DOHH2 (cell line): ENCODE results near the gene TDRD7.

ENCODE experiments used
- H3F3A ChIP-seq: fragments of 200-600 bp; sonication (generic), shearing (Covaris generic); 2 replicates; pipeline ENCODE4 v1.6.0; 2016; ENCODE audit warnings: antibody characterized with exemption, mild to moderate bottlenecking; ENCODE audit not compliant: control insufficient read depth, insufficient read depth
- H3K27ac ChIP-seq: fragments of 200-600 bp; sonication (generic); 2 replicates; pipeline ENCODE4 v1.5.1; 2014; ENCODE audit warnings: low read depth, mild to moderate bottlenecking, low read length, moderate library complexity
- H3K27me3 ChIP-seq: fragments of 200-600 bp; sonication (generic); 2 replicates; pipeline ENCODE4 v1.6.1; 2014; ENCODE audit warnings: mild to moderate bottlenecking, low read length, mixed read lengths; ENCODE audit not compliant: control insufficient read depth
- H3K36me3 ChIP-seq: fragments of 200-600 bp; sonication (generic); 2 replicates; pipeline ENCODE4 v1.6.1; 2014; ENCODE audit warnings: mild to moderate bottlenecking, low read length, moderate library complexity, mixed read lengths; ENCODE audit not compliant: control insufficient read depth
- H3K4me1 ChIP-seq: fragments of 200-600 bp; sonication (generic); 2 replicates; pipeline ENCODE4 v1.6.1; 2014; ENCODE audit warnings: mild to moderate bottlenecking, low read length, mixed read lengths; ENCODE audit not compliant: control insufficient read depth
- H3K4me2 ChIP-seq: fragments of 200-600 bp; sonication (generic); 2 replicates; pipeline ENCODE4 v1.6.0; 2014; ENCODE audit warnings: mild to moderate bottlenecking, low read length, moderate library complexity
- H3K4me3 ChIP-seq: fragments of 200-600 bp; sonication (generic); 2 replicates; pipeline ENCODE4 v1.5.1; 2014; ENCODE audit warnings: mild to moderate bottlenecking, low read length, mixed read lengths
- H3K79me2 ChIP-seq: fragments of 200-600 bp; sonication (generic); 2 replicates; pipeline ENCODE4 v1.6.1; 2014; ENCODE audit warnings: mild to moderate bottlenecking, low read length, mixed read lengths; ENCODE audit not compliant: control insufficient read depth
- H3K9me2 ChIP-seq: fragments of 200-600 bp; sonication (generic); replicated peaks from 2 replicates; pipeline ENCODE4 v1.6.1; 2014; ENCODE audit warnings: mild to moderate bottlenecking, low read length, mixed read lengths; ENCODE audit not compliant: control insufficient read depth
- H3K9me3 ChIP-seq: fragments of 200-600 bp; sonication (generic); 2 replicates; pipeline ENCODE4 v1.6.1; 2014; ENCODE audit warnings: antibody characterized with exemption, low read length, mixed read lengths; ENCODE audit not compliant: control insufficient read depth, insufficient read depth
- H4K20me1 ChIP-seq: fragments of 200-600 bp; sonication (generic); 2 replicates; pipeline ENCODE4 v1.6.0; 2014; ENCODE audit warnings: low read depth, mild to moderate bottlenecking, antibody characterized with exemption, low read length, moderate library complexity; ENCODE audit not compliant: control insufficient read depth, insufficient read depth
- CTCF ChIP-seq: fragments of 200-600 bp; sonication (generic); IDR thresholded peaks from one replicate; pipeline ENCODE4 v1.5.1; 2014; ENCODE audit warnings: antibody characterized with exemption, mild to moderate bottlenecking, low read depth, low read length; ENCODE audit not compliant: poor library complexity, severe bottlenecking
- EZH2phosphoT487 ChIP-seq: fragments of 200-600 bp; sonication (generic); IDR thresholded peaks from 2 replicates; pipeline ENCODE4 v1.6.1; 2017; ENCODE audit warnings: borderline replicate concordance, mild to moderate bottlenecking, antibody characterized with exemption, low read length, moderate library complexity, mixed read lengths

TDRD7 gene

DNA sequence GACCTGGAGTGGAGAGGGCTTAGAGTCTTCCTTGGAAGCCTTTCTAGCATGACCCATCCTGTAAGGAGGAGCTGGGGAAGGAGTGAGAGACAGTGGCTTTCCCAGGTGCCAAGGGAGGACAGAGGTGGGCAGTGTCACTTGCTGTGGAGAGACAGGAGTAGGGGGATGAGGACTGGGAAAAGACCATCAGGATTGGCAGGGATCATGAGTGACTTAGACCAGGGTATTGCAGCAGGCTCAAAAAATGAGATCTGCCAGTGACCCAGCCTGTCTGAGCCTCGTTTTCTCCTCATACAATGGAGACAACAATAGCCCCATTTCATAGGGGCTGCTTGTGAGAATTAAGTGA, 91.9 kb downstream of the TDRD7 start:
- Histone ChIP-seq H3K4me2 (no peak overlapping the region), H3K4me1 (peaks cover 24% of the 10 kb centered on the region), H3K9me3 (no peaks in the 10 kb centered on the region), H3F3A (0 out of 2 replicates have a peak, but pooled peaks cover 6% of the 10 kb centered on the region), H4K20me1 (no peaks in the 10 kb centered on the region), H3K27me3 (peaks cover 78% of the 10 kb centered on the region), H3K79me2 (no peaks in the 10 kb centered on the region), H3K4me3 (no peak overlapping the region), H3K9me2 (no peaks in the 10 kb centered on the region), H3K36me3 (no peaks in the 10 kb centered on the region), H3K27ac (no peak overlapping the region)
- no peak for TF ChIP-seq CTCF
- no peak for TF ChIP-seq EZH2phosphoT487

DNA sequence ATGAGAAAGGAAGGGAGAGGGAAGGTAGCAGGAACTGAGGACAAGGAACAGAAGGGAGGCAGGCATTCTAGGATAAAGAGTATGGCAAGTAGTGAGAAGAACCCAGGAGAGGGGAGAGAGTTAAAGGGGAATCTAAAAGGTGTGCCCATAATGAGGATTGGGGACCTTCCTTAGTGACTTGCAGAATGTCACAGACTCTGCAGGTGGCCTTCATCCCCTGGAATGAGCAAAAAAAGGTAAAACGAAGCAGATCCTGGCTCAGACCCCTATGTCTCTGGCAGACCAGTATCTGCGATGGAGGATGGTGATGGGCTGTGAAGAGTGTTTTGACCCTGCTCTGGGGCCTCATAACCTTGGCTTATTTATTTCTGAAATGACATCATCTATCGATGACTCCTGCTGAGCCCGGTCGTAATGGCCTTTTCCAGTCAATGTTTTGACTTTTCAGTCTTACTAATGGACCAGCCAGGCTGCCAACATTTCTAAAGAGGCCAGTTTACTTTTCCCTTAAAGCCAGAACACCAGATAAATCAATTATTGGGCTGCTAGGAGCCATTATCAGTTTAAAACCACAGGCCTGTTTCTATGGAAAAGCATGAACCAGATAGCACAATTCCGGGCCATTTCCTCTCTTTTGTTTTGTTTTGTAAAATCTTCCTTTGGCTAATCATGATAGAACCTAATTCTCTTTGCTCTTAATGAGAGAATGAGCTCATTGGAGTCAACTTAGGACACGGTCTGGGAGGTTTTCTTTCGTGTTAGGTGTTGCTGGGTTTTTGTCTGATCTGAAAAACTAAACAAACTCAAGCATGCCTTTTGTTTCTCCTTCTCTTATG, 92.7 kb downstream of the TDRD7 start:
- Histone ChIP-seq H3K9me3 (no peaks in the 10 kb centered on the region), H3K4me3 (no peak overlapping the region), H3K27ac (no peak overlapping the region), H3K27me3 (peaks cover 78% of the 10 kb centered on the region), H3F3A (0 out of 2 replicates have a peak, but pooled peaks cover 6% of the 10 kb centered on the region), H3K9me2 (no peaks in the 10 kb centered on the region), H3K79me2 (no peaks in the 10 kb centered on the region), H4K20me1 (no peaks in the 10 kb centered on the region), H3K36me3 (no peaks in the 10 kb centered on the region), H3K4me2 (no peak overlapping the region), H3K4me1 (peaks cover 24% of the 10 kb centered on the region)
- TF ChIP-seq EZH2phosphoT487 (no peak), CTCF (no peak)

DNA sequence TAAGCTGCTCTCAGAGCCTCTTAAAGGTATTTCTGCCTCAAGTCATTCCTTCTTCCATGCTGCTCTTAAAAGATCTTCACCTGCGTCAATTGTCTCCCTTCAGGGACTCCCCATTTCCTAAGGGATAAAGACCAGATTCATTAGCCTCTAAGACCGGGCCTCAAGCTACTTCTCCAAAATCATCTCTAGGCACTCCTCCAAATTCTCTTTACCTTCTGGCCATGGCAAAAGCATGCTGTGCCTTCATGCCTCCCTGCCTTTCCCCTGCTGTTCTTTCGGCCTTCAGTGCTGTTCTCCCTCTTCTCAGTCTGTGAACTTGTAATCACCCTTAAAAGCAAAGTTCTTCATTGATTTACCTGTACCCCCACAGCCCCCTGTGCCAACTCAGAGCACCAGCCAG, 93.9 kb downstream of the TDRD7 start:
- H3K79me2 ChIP-seq = no peaks in the 10 kb centered on the region

More for the DNA sequence above, 93.9 kb downstream of the TDRD7 start:
- H3K4me2 ChIP-seq = no peak overlapping the region
- no peaks in the 10 kb centered on the region for H3K36me3 ChIP-seq
- no peaks in the 10 kb centered on the region for H3K9me3 ChIP-seq
- no peaks in the 10 kb centered on the region for H3K9me2 ChIP-seq
- TF ChIP-seq EZH2phosphoT487 = no peak
- TF ChIP-seq CTCF = no peak
- no peaks in the 10 kb centered on the region for H3F3A ChIP-seq
- no peak overlapping the region for H3K27ac ChIP-seq
- no peak overlapping the region for H3K4me3 ChIP-seq
- peaks cover 68% of the 10 kb centered on the region for H3K27me3 ChIP-seq
- peaks cover 19% of the 10 kb centered on the region for H3K4me1 ChIP-seq
- H4K20me1 ChIP-seq = no peaks in the 10 kb centered on the region
